WTC11 (cell line): ENCODE measurements around the gene ITGA11. TPM values are rescaled to one million over a fixed set of nuclear protein-coding genes. Genes with fewer than 3 reads are reported as not detected.

ENCODE experiments used
- ATAC-seq: fragments of 200-7000 bp; cut with Tn5 transposase; 2 replicates; pipeline ENCODE4 v1.10.0; 2021; ENCODE audit warnings: mild to moderate bottlenecking, moderate library complexity
- CTCF ChIA-PET: fragments of 300-600 bp; sonication (Branson Sonifier 250); formaldehyde crosslinking; loops from one replicate; lab custom pipeline; 2021; ENCODE audit warnings: antibody characterized with exemption; lab: Charles Lee
- POLR2A ChIA-PET: fragments of 350-600 bp; sonication (Branson Sonifier 250); formaldehyde crosslinking; loops from one replicate; lab custom pipeline; 2021; ENCODE audit warnings: antibody characterized with exemption; lab: Charles Lee
- DNase-seq: peaks from one replicate; pipeline ENCODE4 v3.0.0; 2021; ENCODE audit warnings: low spot score
- H3K27ac Mint-ChIP-seq: 2 replicates; pipeline ENCODE4 v1.8.0; 2021; ENCODE audit warnings: mixed read lengths
- H3K27me3 Mint-ChIP-seq: 2 replicates; pipeline ENCODE4 v1.8.0; 2021; ENCODE audit warnings: low read depth, mild to moderate bottlenecking, moderate library complexity, mixed read lengths
- H3K36me3 Mint-ChIP-seq: 2 replicates; pipeline ENCODE4 v1.8.0; 2021; ENCODE audit warnings: mixed read lengths
- H3K4me1 Mint-ChIP-seq: 2 replicates; pipeline ENCODE4 v1.8.0; 2022; ENCODE audit warnings: mixed read lengths
- H3K4me3 Mint-ChIP-seq: 2 replicates; pipeline ENCODE4 v1.8.0; 2021; ENCODE audit warnings: mild to moderate bottlenecking, moderate library complexity, mixed read lengths
- H3K9me3 Mint-ChIP-seq: 2 replicates; pipeline ENCODE4 v1.8.0; 2021; ENCODE audit warnings: mixed read lengths
- CTCF ChIP-seq: fragments of 200-600 bp; IDR thresholded peaks from 2 replicates; pipeline ENCODE4 v1.8.0; 2022; ENCODE audit warnings: antibody characterized with exemption
- ELF4 ChIP-seq: sonication (generic); formaldehyde crosslinking; IDR thresholded peaks from 2 replicates; pipeline ENCODE4 v1.8.1; 2022; ENCODE audit warnings: low read depth, mild to moderate bottlenecking, moderate library complexity, missing genetic modification reagents
- ESRRA ChIP-seq: sonication (generic); formaldehyde crosslinking; IDR thresholded peaks from 2 replicates; pipeline ENCODE4 v1.8.1; 2022; ENCODE audit warnings: mild to moderate bottlenecking, missing genetic modification reagents, borderline replicate concordance
- ETV6 ChIP-seq: sonication (generic); formaldehyde crosslinking; IDR thresholded peaks from 2 replicates; pipeline ENCODE4 v1.8.1; 2022; ENCODE audit warnings: mild to moderate bottlenecking, missing genetic modification reagents
- GRHL2 ChIP-seq: fragments of 250-450 bp; sonication (Bioruptor Pico); IDR thresholded peaks from 2 replicates; pipeline ENCODE4 v1.8.0; 2022; ENCODE audit warnings: mild to moderate bottlenecking, moderate library complexity; ENCODE audit not compliant: insufficient replicate concordance, severe bottlenecking
- MAX ChIP-seq: sonication (generic); formaldehyde crosslinking; IDR thresholded peaks from 2 replicates; pipeline ENCODE4 v1.8.0; 2022; ENCODE audit warnings: mild to moderate bottlenecking, missing genetic modification reagents
- NR1H2 ChIP-seq: sonication (generic); formaldehyde crosslinking; IDR thresholded peaks from 2 replicates; pipeline ENCODE4 v1.9.0; 2021; ENCODE audit warnings: mild to moderate bottlenecking, moderate library complexity, missing genetic modification reagents
- NR3C1 ChIP-seq: sonication (generic); formaldehyde crosslinking; conservative IDR thresholded peaks from 2 replicates; pipeline ENCODE4 v1.8.1; 2023; ENCODE audit warnings: low read depth, mild to moderate bottlenecking, missing genetic modification reagents
- SMAD3 ChIP-seq: sonication (generic); formaldehyde crosslinking; IDR thresholded peaks from 2 replicates; pipeline ENCODE4 v1.8.0; 2022; ENCODE audit warnings: missing genetic modification reagents, mild to moderate bottlenecking, borderline replicate concordance
- USF1 ChIP-seq: sonication (generic); formaldehyde crosslinking; IDR thresholded peaks from 2 replicates; pipeline ENCODE4 v1.8.0; 2022; ENCODE audit warnings: mild to moderate bottlenecking, missing genetic modification reagents
- ZMAT4 ChIP-seq: fragments of 250-450 bp; sonication (Bioruptor Pico); IDR thresholded peaks from 2 replicates; pipeline ENCODE4 v1.9.0; 2021; ENCODE audit warnings: mild to moderate bottlenecking
- total RNA-seq: library from RNA; stranded (reverse); gene quantifications from 3 replicates; pipeline ENCODE4 v1.2.3, GENCODE V29; 2021
- TF ChIP-seq, protein P1 (sequence below): sonication (generic); formaldehyde crosslinking; IDR thresholded peaks from 2 replicates; pipeline ENCODE4 v1.8.1; 2023; ENCODE audit warnings: mild to moderate bottlenecking, missing genetic modification reagents, borderline replicate concordance
- TF ChIP-seq, protein P2 (sequence below): sonication (generic); formaldehyde crosslinking; IDR thresholded peaks from 2 replicates; pipeline ENCODE4 v1.8.0; 2023; ENCODE audit warnings: mild to moderate bottlenecking, missing genetic modification reagents
- TF ChIP-seq, protein P3 (sequence below): sonication (generic); formaldehyde crosslinking; IDR thresholded peaks from 2 replicates; pipeline ENCODE4 v1.8.1; 2022; ENCODE audit warnings: mild to moderate bottlenecking, moderate library complexity, missing genetic modification reagents

Gene ITGA11
- total RNA-seq, 1 experiment from 2014 or later, result 0.15 TPM

GRCh38 chr15:68316061-68316804, 115.7 kb downstream of the ITGA11 start (continued):
- TF ChIP-seq, protein P1, sequence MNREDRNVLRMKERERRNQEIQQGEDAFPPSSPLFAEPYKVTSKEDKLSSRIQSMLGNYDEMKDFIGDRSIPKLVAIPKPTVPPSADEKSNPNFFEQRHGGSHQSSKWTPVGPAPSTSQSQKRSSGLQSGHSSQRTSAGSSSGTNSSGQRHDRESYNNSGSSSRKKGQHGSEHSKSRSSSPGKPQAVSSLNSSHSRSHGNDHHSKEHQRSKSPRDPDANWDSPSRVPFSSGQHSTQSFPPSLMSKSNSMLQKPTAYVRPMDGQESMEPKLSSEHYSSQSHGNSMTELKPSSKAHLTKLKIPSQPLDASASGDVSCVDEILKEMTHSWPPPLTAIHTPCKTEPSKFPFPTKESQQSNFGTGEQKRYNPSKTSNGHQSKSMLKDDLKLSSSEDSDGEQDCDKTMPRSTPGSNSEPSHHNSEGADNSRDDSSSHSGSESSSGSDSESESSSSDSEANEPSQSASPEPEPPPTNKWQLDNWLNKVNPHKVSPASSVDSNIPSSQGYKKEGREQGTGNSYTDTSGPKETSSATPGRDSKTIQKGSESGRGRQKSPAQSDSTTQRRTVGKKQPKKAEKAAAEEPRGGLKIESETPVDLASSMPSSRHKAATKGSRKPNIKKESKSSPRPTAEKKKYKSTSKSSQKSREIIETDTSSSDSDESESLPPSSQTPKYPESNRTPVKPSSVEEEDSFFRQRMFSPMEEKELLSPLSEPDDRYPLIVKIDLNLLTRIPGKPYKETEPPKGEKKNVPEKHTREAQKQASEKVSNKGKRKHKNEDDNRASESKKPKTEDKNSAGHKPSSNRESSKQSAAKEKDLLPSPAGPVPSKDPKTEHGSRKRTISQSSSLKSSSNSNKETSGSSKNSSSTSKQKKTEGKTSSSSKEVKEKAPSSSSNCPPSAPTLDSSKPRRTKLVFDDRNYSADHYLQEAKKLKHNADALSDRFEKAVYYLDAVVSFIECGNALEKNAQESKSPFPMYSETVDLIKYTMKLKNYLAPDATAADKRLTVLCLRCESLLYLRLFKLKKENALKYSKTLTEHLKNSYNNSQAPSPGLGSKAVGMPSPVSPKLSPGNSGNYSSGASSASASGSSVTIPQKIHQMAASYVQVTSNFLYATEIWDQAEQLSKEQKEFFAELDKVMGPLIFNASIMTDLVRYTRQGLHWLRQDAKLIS (CRISPR knock-in tag), result no peak
- TF ChIP-seq ZMAT4 (CRISPR knock-in tag) (no peak), CTCF (no peak)

DNA sequence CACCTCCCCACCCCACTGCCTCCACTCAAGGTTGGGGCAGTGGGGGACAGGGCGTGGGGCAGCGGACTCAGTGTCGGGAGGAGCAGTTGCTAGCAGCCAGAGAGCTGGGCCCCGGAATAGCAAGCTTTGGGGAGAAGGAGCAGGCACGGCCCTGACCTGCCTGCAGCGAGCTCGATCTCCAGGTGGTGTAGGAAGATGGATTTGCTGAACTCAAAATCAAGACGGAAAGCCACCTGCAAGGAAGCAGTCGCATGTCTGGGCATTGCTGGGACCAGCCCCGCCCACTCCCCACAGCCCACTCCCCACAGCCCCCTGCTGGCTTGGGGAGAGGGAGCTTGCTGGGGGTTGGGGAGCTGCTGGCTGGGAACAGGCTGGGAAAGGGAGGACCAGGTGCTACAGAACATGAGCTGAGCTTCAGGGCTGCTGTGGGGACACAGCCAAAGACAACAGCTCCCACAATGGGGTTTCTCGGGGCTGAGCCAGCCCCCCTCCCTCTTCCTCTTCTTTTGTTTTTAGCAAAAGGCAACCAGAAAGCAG, 116.4 kb downstream of the ITGA11 start:
- peak overlapping the region; percentile 24; the same call in 1 of the 2 replicates for H3K4me3 Mint-ChIP-seq
- peak; percentile 62 for DNase-seq
- CTCF ChIA-PET, result interaction anchor here (0.6 to 2.9 kb wide), 36 partner anchors 10 to 610 kb away, joined by 3 to 107 read pairs (median 4); no protein-coding TSS in a partner anchor

More for the DNA sequence above, 116.4 kb downstream of the ITGA11 start:
- Mint-ChIP-seq H3K4me1 (peaks cover 27% of the 10 kb centered on the region), H3K9me3 (no peaks in the 10 kb centered on the region), H3K36me3 (no peaks in the 10 kb centered on the region)
- POLR2A ChIA-PET, result interaction anchor here (0.8 kb wide), 1 partner anchor 38 kb away, joined by 3 read pairs; the partner anchor contains the start of gene FEM1B
- TF ChIP-seq, protein P2, sequence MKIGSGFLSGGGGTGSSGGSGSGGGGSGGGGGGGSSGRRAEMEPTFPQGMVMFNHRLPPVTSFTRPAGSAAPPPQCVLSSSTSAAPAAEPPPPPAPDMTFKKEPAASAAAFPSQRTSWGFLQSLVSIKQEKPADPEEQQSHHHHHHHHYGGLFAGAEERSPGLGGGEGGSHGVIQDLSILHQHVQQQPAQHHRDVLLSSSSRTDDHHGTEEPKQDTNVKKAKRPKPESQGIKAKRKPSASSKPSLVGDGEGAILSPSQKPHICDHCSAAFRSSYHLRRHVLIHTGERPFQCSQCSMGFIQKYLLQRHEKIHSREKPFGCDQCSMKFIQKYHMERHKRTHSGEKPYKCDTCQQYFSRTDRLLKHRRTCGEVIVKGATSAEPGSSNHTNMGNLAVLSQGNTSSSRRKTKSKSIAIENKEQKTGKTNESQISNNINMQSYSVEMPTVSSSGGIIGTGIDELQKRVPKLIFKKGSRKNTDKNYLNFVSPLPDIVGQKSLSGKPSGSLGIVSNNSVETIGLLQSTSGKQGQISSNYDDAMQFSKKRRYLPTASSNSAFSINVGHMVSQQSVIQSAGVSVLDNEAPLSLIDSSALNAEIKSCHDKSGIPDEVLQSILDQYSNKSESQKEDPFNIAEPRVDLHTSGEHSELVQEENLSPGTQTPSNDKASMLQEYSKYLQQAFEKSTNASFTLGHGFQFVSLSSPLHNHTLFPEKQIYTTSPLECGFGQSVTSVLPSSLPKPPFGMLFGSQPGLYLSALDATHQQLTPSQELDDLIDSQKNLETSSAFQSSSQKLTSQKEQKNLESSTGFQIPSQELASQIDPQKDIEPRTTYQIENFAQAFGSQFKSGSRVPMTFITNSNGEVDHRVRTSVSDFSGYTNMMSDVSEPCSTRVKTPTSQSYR, result no peak
- TF ChIP-seq USF1, result 0 out of 2 replicates have a peak, but pooled peaks have one; percentile 12
- TF ChIP-seq ESRRA, result no peak
- TF ChIP-seq ETV6 (CRISPR knock-in tag), result no peak
- TF ChIP-seq NR3C1 (CRISPR knock-in tag), result 0 out of 2 replicates have a peak, but pooled peaks have one; percentile 19
- no peak for TF ChIP-seq NR1H2 (CRISPR knock-in tag)
- no peak for TF ChIP-seq SMAD3
- no peak for TF ChIP-seq ELF4 (CRISPR knock-in tag)
- 0 out of 2 replicates have a peak, but pooled peaks have one; percentile 26 for TF ChIP-seq MAX
- no peak for TF ChIP-seq GRHL2 (CRISPR knock-in tag)
- TF ChIP-seq, protein P3, sequence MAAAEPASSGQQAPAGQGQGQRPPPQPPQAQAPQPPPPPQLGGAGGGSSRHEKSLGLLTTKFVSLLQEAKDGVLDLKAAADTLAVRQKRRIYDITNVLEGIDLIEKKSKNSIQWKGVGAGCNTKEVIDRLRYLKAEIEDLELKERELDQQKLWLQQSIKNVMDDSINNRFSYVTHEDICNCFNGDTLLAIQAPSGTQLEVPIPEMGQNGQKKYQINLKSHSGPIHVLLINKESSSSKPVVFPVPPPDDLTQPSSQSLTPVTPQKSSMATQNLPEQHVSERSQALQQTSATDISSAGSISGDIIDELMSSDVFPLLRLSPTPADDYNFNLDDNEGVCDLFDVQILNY (CRISPR knock-in tag), result no peak
- TF ChIP-seq, all 79 proteins: peak for 3
- Mint-ChIP-seq H3K27ac (no peak overlapping the region), H3K27me3 (no peaks in the 10 kb centered on the region)
- ATAC-seq, result peak; percentile 43
